ENCODE data around the gene ZNF626.

GRCh38 chr19:20640545-20640944, 20.8 kb downstream of the ZNF626 start:
- TF ChIP-seq CTCF (IDR thresholded peaks at IDR 0.05) (no peak), EZH2phosphoT487 (IDR thresholded peaks at IDR 0.05) (no peak)
